ENCODE data around the gene NREP.
"Not testable (repeated sequence)": the region's sequence is repeated elsewhere in the genome, so short reads cannot be mapped to it uniquely, and the experiment has no call there.

NREP gene

GRCh38 chr5:111726986-111727385 lies 30.0 kb downstream of the NREP start:
- no peaks in the 10 kb centered on the region for H3K9me3 ChIP-seq (ENCODE audit: control insufficient read depth in 2 of 2, low read length in 2 of 2)
- no peaks in the 10 kb centered on the region for H3K4me1 ChIP-seq (ENCODE audit: control insufficient read depth in 2 of 2, insufficient read depth in 2 of 2, low read length in 2 of 2)
- H3K9ac ChIP-seq (ENCODE audit: low read depth in 1 of 2, low read length in 2 of 2): no peak overlapping the region
- H3K4me3 ChIP-seq (ENCODE audit: low read length in 2 of 2): no peak overlapping the region
- H3K27me3 ChIP-seq (ENCODE audit: control insufficient read depth in 2 of 2, insufficient read depth in 2 of 2, low read length in 2 of 2): no peaks in the 10 kb centered on the region
- H3K27ac ChIP-seq (ENCODE audit: low read depth in 2 of 2, low read length in 2 of 2): no peak overlapping the region
- peaks cover 0 to 2% of the 10 kb centered on the region in 2 donors for H3K36me3 ChIP-seq (ENCODE audit: control insufficient read depth in 2 of 2, insufficient read depth in 2 of 2, low read length in 2 of 2)

- H3K4me1 ChIP-seq (ENCODE audit: control insufficient read depth in 2 of 2, insufficient read depth in 2 of 2, low read length in 2 of 2): no peaks in the 10 kb centered on the region
- no peak overlapping the region for H3K27ac ChIP-seq (ENCODE audit: low read depth in 2 of 2, low read length in 2 of 2)
- H3K4me3 ChIP-seq (ENCODE audit: low read length in 2 of 2): no peak overlapping the region
- no peak overlapping the region for H3K9ac ChIP-seq (ENCODE audit: low read depth in 1 of 2, low read length in 2 of 2)
- peaks cover 0 to 2% of the 10 kb centered on the region in 2 donors for H3K36me3 ChIP-seq (ENCODE audit: control insufficient read depth in 2 of 2, insufficient read depth in 2 of 2, low read length in 2 of 2)
- H3K9me3 ChIP-seq (ENCODE audit: control insufficient read depth in 2 of 2, low read length in 2 of 2): no peaks in the 10 kb centered on the region
- H3K27me3 ChIP-seq (ENCODE audit: control insufficient read depth in 2 of 2, insufficient read depth in 2 of 2, low read length in 2 of 2): no peaks in the 10 kb centered on the region
These were observed 34.9 kb downstream of the NREP start for GRCh38 chr5:111722140-111722539.

DNA sequence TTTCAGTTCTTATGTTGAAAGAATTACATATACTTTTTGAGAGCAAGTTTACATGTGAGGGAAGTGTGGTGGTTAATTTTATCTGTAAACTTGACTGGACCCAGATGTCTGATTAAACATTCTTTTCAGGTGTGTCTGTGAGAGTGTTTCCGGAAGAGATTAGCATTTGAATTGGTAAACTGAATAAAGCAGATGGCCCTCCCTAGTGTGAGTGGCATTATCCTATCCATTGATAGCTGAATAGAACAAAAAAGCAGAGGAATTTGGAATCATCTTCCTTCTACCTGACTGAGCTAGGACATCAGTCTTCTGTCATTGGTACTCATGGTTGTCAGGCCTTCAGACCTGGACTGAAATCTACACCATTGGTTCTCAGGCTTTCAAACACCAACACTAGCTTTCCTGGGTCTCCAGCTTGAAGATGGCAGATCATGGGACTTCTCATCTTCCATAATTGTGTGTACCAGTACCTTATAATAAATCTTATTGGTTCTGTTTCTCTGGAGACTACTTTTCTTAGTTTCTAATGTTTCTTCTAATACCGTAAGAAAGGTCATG lies 36.6 kb downstream of the NREP start:
- H3K4me1 ChIP-seq (ENCODE audit: control insufficient read depth in 2 of 2, insufficient read depth in 2 of 2, low read length in 2 of 2): no peaks in the 10 kb centered on the region
- no peak overlapping the region for H3K27ac ChIP-seq (ENCODE audit: low read depth in 2 of 2, low read length in 2 of 2)
- no peaks in the 10 kb centered on the region for H3K36me3 ChIP-seq (ENCODE audit: control insufficient read depth in 2 of 2, insufficient read depth in 2 of 2, low read length in 2 of 2)
- H3K9ac ChIP-seq (ENCODE audit: low read depth in 1 of 2, low read length in 2 of 2): no peak overlapping the region
- H3K9me3 ChIP-seq (ENCODE audit: control insufficient read depth in 2 of 2, low read length in 2 of 2): no peaks in the 10 kb centered on the region
- no peak overlapping the region for H3K4me3 ChIP-seq (ENCODE audit: low read length in 2 of 2)
- H3K27me3 ChIP-seq (ENCODE audit: control insufficient read depth in 2 of 2, insufficient read depth in 2 of 2, low read length in 2 of 2): no peaks in the 10 kb centered on the region

GRCh38 chr5:111719773-111720172 lies 37.2 kb downstream of the NREP start:
- no peaks in the 10 kb centered on the region for H3K27me3 ChIP-seq (ENCODE audit: control insufficient read depth in 2 of 2, insufficient read depth in 2 of 2, low read length in 2 of 2)
- no peaks in the 10 kb centered on the region for H3K36me3 ChIP-seq (ENCODE audit: control insufficient read depth in 2 of 2, insufficient read depth in 2 of 2, low read length in 2 of 2)
- no peak overlapping the region for H3K4me3 ChIP-seq (ENCODE audit: low read length in 2 of 2)
- no peak overlapping the region for H3K9ac ChIP-seq (ENCODE audit: low read depth in 1 of 2, low read length in 2 of 2)
- no peaks in the 10 kb centered on the region for H3K4me1 ChIP-seq (ENCODE audit: control insufficient read depth in 2 of 2, insufficient read depth in 2 of 2, low read length in 2 of 2)
- H3K9me3 ChIP-seq (ENCODE audit: control insufficient read depth in 2 of 2, low read length in 2 of 2): no peaks in the 10 kb centered on the region
- no peak overlapping the region for H3K27ac ChIP-seq (ENCODE audit: low read depth in 2 of 2, low read length in 2 of 2)

DNA sequence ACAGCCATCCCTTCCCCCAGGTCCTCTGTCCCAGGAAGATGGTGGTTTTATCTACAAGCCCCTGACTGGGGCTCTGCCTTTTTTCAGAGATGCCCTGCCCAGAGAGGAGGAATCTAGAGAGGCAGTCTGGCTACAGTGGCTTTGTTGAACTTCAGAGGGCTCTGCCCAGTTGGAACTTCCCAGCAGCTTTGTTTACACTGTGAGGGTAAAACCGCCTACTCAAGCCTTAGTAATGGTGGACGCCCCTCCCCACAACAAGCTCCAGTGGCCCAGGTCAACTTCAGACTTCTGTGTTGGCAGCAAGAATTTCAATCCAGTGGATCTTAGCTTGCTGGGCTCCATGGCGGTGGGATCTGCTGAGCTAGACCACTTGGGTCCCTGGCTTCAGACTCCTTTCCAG lies 40.2 kb downstream of the NREP start:
- not testable (repeated sequence) for H3K9ac ChIP-seq (ENCODE audit: low read depth in 1 of 2, low read length in 2 of 2); H3K36me3 ChIP-seq (ENCODE audit: control insufficient read depth in 2 of 2, insufficient read depth in 2 of 2, low read length in 2 of 2); H3K4me1 ChIP-seq (ENCODE audit: control insufficient read depth in 2 of 2, insufficient read depth in 2 of 2, low read length in 2 of 2); H3K27ac ChIP-seq (ENCODE audit: low read depth in 2 of 2, low read length in 2 of 2); H3K27me3 ChIP-seq (ENCODE audit: control insufficient read depth in 2 of 2, insufficient read depth in 2 of 2, low read length in 2 of 2); H3K9me3 ChIP-seq (ENCODE audit: control insufficient read depth in 2 of 2, low read length in 2 of 2); H3K4me3 ChIP-seq (ENCODE audit: low read length in 2 of 2)

GRCh38 chr5:111707630-111708164 lies 49.3 kb downstream of the NREP start:
- Histone ChIP-seq H3K27me3 (ENCODE audit: control insufficient read depth in 2 of 2, insufficient read depth in 2 of 2, low read length in 2 of 2) (no peaks in the 10 kb centered on the region), H3K4me3 (ENCODE audit: low read length in 2 of 2) (no peak overlapping the region), H3K9ac (ENCODE audit: low read depth in 1 of 2, low read length in 2 of 2) (no peak overlapping the region), H3K36me3 (ENCODE audit: control insufficient read depth in 2 of 2, insufficient read depth in 2 of 2, low read length in 2 of 2) (no peaks in the 10 kb centered on the region), H3K4me1 (ENCODE audit: control insufficient read depth in 2 of 2, insufficient read depth in 2 of 2, low read length in 2 of 2) (peaks cover 0 to 3% of the 10 kb centered on the region in 2 donors), H3K9me3 (ENCODE audit: control insufficient read depth in 2 of 2, low read length in 2 of 2) (no peaks in the 10 kb centered on the region), H3K27ac (ENCODE audit: low read depth in 2 of 2, low read length in 2 of 2) (no peak overlapping the region)

- no peaks in the 10 kb centered on the region for H3K36me3 ChIP-seq (ENCODE audit: control insufficient read depth in 2 of 2, insufficient read depth in 2 of 2, low read length in 2 of 2)
- H3K4me3 ChIP-seq (ENCODE audit: low read length in 2 of 2): no peak overlapping the region
- no peak overlapping the region for H3K27ac ChIP-seq (ENCODE audit: low read depth in 2 of 2, low read length in 2 of 2)
- H3K9me3 ChIP-seq (ENCODE audit: control insufficient read depth in 2 of 2, low read length in 2 of 2): no peaks in the 10 kb centered on the region
- H3K27me3 ChIP-seq (ENCODE audit: control insufficient read depth in 2 of 2, insufficient read depth in 2 of 2, low read length in 2 of 2): no peaks in the 10 kb centered on the region
- H3K9ac ChIP-seq (ENCODE audit: low read depth in 1 of 2, low read length in 2 of 2): no peak overlapping the region
- H3K4me1 ChIP-seq (ENCODE audit: control insufficient read depth in 2 of 2, insufficient read depth in 2 of 2, low read length in 2 of 2): peaks cover 0 to 3% of the 10 kb centered on the region in 2 donors
These were observed 50.6 kb downstream of the NREP start for GRCh38 chr5:111706345-111706744.

GRCh38 chr5:111704452-111705085 lies 52.4 kb downstream of the NREP start:
- H3K27ac ChIP-seq (ENCODE audit: low read depth in 2 of 2, low read length in 2 of 2): no peak overlapping the region
- H3K9ac ChIP-seq (ENCODE audit: low read depth in 1 of 2, low read length in 2 of 2): no peak overlapping the region
- H3K9me3 ChIP-seq (ENCODE audit: control insufficient read depth in 2 of 2, low read length in 2 of 2): no peaks in the 10 kb centered on the region
- H3K27me3 ChIP-seq (ENCODE audit: control insufficient read depth in 2 of 2, insufficient read depth in 2 of 2, low read length in 2 of 2): no peaks in the 10 kb centered on the region
- H3K4me3 ChIP-seq (ENCODE audit: low read length in 2 of 2): no peak overlapping the region
- peaks cover 3 to 7% of the 10 kb centered on the region in 2 donors for H3K4me1 ChIP-seq (ENCODE audit: control insufficient read depth in 2 of 2, insufficient read depth in 2 of 2, low read length in 2 of 2)
- no peaks in the 10 kb centered on the region for H3K36me3 ChIP-seq (ENCODE audit: control insufficient read depth in 2 of 2, insufficient read depth in 2 of 2, low read length in 2 of 2)

- Histone ChIP-seq H3K27ac (ENCODE audit: low read depth in 2 of 2, low read length in 2 of 2) (no peak overlapping the region), H3K36me3 (ENCODE audit: control insufficient read depth in 2 of 2, insufficient read depth in 2 of 2, low read length in 2 of 2) (no peaks in the 10 kb centered on the region), H3K4me3 (ENCODE audit: low read length in 2 of 2) (no peak overlapping the region), H3K9ac (ENCODE audit: low read depth in 1 of 2, low read length in 2 of 2) (no peak overlapping the region), H3K4me1 (ENCODE audit: control insufficient read depth in 2 of 2, insufficient read depth in 2 of 2, low read length in 2 of 2) (peaks cover 3 to 12% of the 10 kb centered on the region in 2 donors), H3K27me3 (ENCODE audit: control insufficient read depth in 2 of 2, insufficient read depth in 2 of 2, low read length in 2 of 2) (no peaks in the 10 kb centered on the region), H3K9me3 (ENCODE audit: control insufficient read depth in 2 of 2, low read length in 2 of 2) (no peaks in the 10 kb centered on the region)
These were observed 53.3 kb downstream of the NREP start for GRCh38 chr5:111703662-111704061.

DNA sequence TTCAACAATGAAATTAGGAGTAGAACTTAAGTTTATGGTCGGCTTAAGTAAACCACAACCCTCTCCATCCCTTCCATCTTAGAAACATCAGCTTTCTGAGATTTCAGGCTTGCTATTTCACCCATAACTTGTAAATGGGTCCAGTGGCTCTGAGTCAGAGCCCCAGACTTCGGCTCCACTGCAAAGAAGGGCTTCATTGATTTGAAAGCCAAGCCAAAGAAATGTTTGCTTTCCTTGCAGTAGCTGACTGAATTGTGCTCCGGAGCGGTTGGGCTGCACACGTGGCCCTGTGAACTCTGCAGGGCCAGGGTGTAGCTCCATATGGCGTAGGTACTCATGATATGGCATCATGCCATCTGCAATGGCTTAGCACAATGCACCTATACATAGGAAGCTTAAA lies 57.0 kb downstream of the NREP start:
- H3K36me3 ChIP-seq (ENCODE audit: control insufficient read depth in 2 of 2, insufficient read depth in 2 of 2, low read length in 2 of 2): no peaks in the 10 kb centered on the region
- H3K4me1 ChIP-seq (ENCODE audit: control insufficient read depth in 2 of 2, insufficient read depth in 2 of 2, low read length in 2 of 2): peaks cover 0 to 12% of the 10 kb centered on the region in 2 donors
- H3K27me3 ChIP-seq (ENCODE audit: control insufficient read depth in 2 of 2, insufficient read depth in 2 of 2, low read length in 2 of 2): no peaks in the 10 kb centered on the region
- peak overlapping the region in 1 of 2 donors; percentile 69 for H3K27ac ChIP-seq (ENCODE audit: low read depth in 2 of 2, low read length in 2 of 2)
- no peak overlapping the region for H3K9ac ChIP-seq (ENCODE audit: low read depth in 1 of 2, low read length in 2 of 2)
- no peak overlapping the region for H3K4me3 ChIP-seq (ENCODE audit: low read length in 2 of 2)
- no peaks in the 10 kb centered on the region for H3K9me3 ChIP-seq (ENCODE audit: control insufficient read depth in 2 of 2, low read length in 2 of 2)
